ENCODE data around the gene SERP2.

The SERP2 gene

DNA sequence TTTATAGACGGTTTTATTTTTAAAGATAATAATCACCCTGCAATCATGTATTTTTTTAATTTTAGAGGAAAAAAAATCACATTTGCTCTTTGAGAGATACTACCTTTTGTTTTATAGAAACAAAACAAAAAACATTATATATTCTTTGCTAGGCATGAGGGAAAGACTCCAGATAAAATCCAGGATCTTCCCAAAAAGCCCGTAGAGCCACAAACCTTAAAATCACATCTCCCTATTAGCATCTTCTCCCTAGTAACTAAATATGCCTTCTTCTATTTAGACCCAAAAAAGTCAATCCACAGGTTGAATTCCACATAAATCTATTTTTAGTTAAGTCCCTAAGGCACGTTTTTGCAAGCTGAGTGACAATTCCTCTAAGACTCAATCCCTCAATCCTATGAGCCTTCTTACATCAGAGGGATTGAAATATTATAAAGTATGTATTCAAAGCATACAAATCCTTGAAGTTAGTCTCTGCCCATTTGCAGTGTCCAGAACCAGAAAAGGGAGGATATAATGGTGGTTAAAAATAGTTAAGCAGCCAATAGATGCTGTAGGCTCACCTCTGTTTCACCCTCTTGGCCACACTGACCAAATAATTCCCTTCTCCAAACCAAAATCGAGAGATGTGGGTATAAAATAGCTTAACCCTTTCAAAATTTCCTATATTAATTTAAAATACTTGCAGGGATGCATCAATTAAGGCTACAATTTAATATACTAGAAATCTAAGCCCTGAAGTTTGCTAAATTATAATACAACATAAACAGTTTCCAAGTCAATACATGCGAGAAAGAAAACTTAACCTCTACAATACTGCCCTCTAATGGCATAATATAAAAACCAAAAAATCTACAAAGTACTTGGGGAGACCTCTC lies 64.0 kb downstream of the SERP2 start:
- DNase-seq (ENCODE audit: low read depth) = peak; percentile 85
- H3K9me3 ChIP-seq (ENCODE audit: control insufficient read depth, low read length) = no peaks in the 10 kb centered on the region
- H3K36me3 ChIP-seq (ENCODE audit: control insufficient read depth, insufficient read depth, low read length, severe bottlenecking) = peaks cover 20% of the 10 kb centered on the region
- H3K27me3 ChIP-seq (replicated peaks; ENCODE audit: control insufficient read depth, insufficient read depth, low read length) = no peaks in the 10 kb centered on the region
- H3K9ac ChIP-seq (ENCODE audit: low read length) = peak overlapping the region; percentile 83
- H3K4me1 ChIP-seq (ENCODE audit: control insufficient read depth, insufficient read depth, low read length) = peaks cover 25% of the 10 kb centered on the region
- peak overlapping the region; percentile 82 for H3K4me3 ChIP-seq (ENCODE audit: low read length)

DNA sequence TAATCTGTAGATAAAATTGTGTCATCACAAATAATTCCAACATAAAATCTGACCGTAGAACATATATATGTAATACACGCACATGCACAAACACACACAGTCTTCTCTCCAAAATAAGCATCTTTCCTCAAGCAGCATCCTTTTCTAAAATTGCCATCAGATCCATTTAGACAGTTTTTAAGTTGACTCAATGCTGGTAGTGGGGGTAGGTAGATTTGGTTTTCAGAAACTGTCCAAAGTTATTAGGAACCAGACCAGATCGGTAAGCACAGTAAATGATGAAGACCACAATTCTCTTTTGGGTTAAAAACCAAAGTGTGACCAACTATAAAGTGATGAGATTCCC lies 64.6 kb downstream of the SERP2 start:
- H3K36me3 ChIP-seq (ENCODE audit: control insufficient read depth, insufficient read depth, low read length, severe bottlenecking) = peaks cover 15% of the 10 kb centered on the region

DNA sequence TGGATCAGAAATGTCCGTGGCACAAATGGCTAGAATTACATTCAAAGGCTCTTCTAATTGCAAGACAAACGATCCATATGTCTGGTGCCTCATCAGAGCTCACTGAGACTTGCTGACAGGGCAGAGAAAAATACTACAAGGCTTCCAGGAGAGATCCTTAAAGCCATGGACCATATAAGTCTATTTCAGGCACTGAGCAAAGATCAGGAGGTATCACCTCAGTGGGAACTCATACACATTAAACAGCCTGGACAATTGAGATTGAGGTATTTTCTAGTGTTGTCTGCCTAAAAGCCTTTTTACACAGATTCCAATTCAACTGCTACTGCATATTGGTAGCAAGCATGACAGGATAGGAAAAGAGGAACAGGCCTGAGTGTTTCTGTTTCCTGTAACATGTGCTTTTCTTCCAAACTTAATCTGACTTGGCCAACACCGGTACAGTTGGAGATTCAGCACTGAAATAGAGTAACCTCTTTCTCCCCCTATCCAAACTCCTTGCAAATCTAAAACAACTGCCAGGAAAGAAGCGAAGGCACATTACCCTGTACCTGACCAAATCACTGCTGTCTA lies 65.9 kb downstream of the SERP2 start:
- H3K4me3 ChIP-seq (ENCODE audit: low read length) = no peak overlapping the region
- peaks cover 17% of the 10 kb centered on the region for H3K4me1 ChIP-seq (ENCODE audit: control insufficient read depth, insufficient read depth, low read length)
- peaks cover 2% of the 10 kb centered on the region for H3K36me3 ChIP-seq (ENCODE audit: control insufficient read depth, insufficient read depth, low read length, severe bottlenecking)
- no peaks in the 10 kb centered on the region for H3K27me3 ChIP-seq (replicated peaks; ENCODE audit: control insufficient read depth, insufficient read depth, low read length)
- no peaks in the 10 kb centered on the region for H3K9me3 ChIP-seq (ENCODE audit: control insufficient read depth, low read length)
- H3K9ac ChIP-seq (ENCODE audit: low read length) = peak overlapping the region; percentile 28
- no peak for DNase-seq (ENCODE audit: low read depth)

More for the DNA sequence above, 64.6 kb downstream of the SERP2 start:
- no peak overlapping the region for H3K4me3 ChIP-seq (ENCODE audit: low read length)
- no peaks in the 10 kb centered on the region for H3K27me3 ChIP-seq (replicated peaks; ENCODE audit: control insufficient read depth, insufficient read depth, low read length)
- no peak overlapping the region for H3K9ac ChIP-seq (ENCODE audit: low read length)
- peaks cover 25% of the 10 kb centered on the region for H3K4me1 ChIP-seq (ENCODE audit: control insufficient read depth, insufficient read depth, low read length)
- DNase-seq (ENCODE audit: low read depth) = no peak
- no peaks in the 10 kb centered on the region for H3K9me3 ChIP-seq (ENCODE audit: control insufficient read depth, low read length)

DNA sequence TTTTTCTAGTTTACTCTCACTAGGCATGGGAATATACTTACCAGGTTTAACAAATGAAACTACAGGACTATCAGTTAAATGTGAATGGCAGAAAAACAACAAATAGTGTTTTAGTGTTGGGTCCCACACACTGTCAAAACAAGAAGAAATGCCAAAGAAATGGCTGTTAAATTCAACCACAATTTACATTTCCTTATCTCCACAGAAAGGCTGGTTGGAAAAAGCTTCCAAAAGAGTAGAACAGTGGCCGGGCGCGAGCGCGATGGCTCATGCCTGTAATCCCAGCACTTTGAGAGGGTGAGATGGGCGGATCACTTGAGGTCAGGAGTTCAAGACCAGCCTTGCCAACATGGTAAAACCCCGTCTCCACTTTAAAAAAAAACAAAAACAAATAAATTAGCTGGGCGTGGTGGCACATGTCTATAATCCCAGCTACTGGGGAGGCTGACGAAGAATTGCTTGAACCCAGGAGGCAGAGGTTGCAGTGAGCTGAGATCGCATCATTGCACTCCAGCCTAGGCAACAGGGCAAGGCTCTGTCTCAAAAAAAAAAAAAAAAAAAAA lies 66.5 kb downstream of the SERP2 start:
- Histone ChIP-seq H3K4me3 (ENCODE audit: low read length) (no peak overlapping the region), H3K9ac (ENCODE audit: low read length) (peak overlapping the region; percentile 28), H3K27me3 (replicated peaks; ENCODE audit: control insufficient read depth, insufficient read depth, low read length) (no peaks in the 10 kb centered on the region), H3K9me3 (ENCODE audit: control insufficient read depth, low read length) (no peaks in the 10 kb centered on the region), H3K36me3 (ENCODE audit: control insufficient read depth, insufficient read depth, low read length, severe bottlenecking) (no peaks in the 10 kb centered on the region), H3K4me1 (ENCODE audit: control insufficient read depth, insufficient read depth, low read length) (peaks cover 13% of the 10 kb centered on the region)
- DNase-seq (ENCODE audit: low read depth) = no peak

Measured in adipocyte (in vitro differentiated cells).